ENCODE measurements around the gene SHOC2. TPM values are rescaled to one million over a fixed set of nuclear protein-coding genes. Genes with fewer than 3 reads are reported as not detected.

SHOC2 gene
- polyA plus RNA-seq, 1 of the 3 experiments (the other 2 are of a cell fraction): 6.9 TPM

DNA sequence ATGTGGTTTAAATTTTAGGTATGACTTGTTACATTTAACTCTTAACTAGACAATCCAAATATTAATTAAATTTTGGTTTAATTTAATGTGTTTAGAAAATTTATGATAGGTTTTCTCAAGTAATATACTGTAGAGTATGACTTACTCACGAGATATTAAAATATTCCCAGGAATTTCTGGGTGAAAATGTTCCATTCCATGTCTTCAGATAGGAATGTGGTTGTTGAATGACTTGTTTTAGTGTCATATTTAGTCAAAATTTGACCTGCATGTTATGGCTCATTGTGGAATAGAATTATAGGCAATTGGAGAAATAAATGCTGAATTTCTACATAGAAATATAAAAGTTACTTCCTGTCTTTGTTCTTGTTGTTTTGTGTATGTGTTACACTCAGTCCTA is 46.7 kb downstream of the SHOC2 start:
- peaks cover 94% of the 10 kb centered on the region for H3K79me2 ChIP-seq (ENCODE audit: insufficient read depth)
- 91% methylated on average over 1 of the region's 1 CpG for WGBS (ENCODE audit: low lambda C conversion rate)
- H3K36me3 ChIP-seq (replicated peaks in 1 of 2; ENCODE audit: control insufficient read depth in 1 of 2, insufficient read depth in 2 of 2, low read length in 1 of 2): peaks cover 11 to 34% of the 10 kb centered on the region in 2 experiments
- H3K9me2 ChIP-seq: no peaks in the 10 kb centered on the region
- no peak overlapping the region for H2AFZ ChIP-seq (ENCODE audit: low read depth)
- no peak overlapping the region for H3K27ac ChIP-seq (ENCODE audit: low read depth in 2 of 2, low read length in 1 of 2)
- H4K20me1 ChIP-seq (ENCODE audit: insufficient read depth): peaks cover 35% of the 10 kb centered on the region
- H3K4me3 ChIP-seq (ENCODE audit: low read depth in 2 of 2, low read length in 1 of 2): no peak overlapping the region
- no peaks in the 10 kb centered on the region for H3F3A ChIP-seq (replicated peaks; ENCODE audit: insufficient read depth)
- H3K9me3 ChIP-seq: no peaks in the 10 kb centered on the region
- POLR2A ChIA-PET: no interaction called here
- no peak overlapping the region for H3K9ac ChIP-seq
- H3K27me3 ChIP-seq (ENCODE audit: insufficient read depth): no peaks in the 10 kb centered on the region
- DNase-seq: no peak
- H3K4me2 ChIP-seq: no peak overlapping the region
- peaks cover 0 to 11% of the 10 kb centered on the region in 2 experiments; a peak in 2 of 4 replicates for H3K4me1 ChIP-seq (ENCODE audit: control insufficient read depth in 1 of 2, insufficient read depth in 2 of 2, low read depth in 1 of 2, low read length in 1 of 2)
- TF ChIP-seq TAF1 (IDR thresholded peaks at IDR 0.05; ENCODE audit: borderline replicate concordance, low read depth, low read length) (no peak), EZH2phosphoT487 (IDR thresholded peaks at IDR 0.05; ENCODE audit: borderline replicate concordance, low read depth) (no peak), RXRA (IDR thresholded peaks at IDR 0.05; ENCODE audit: borderline replicate concordance, low read depth) (no peak), GABPA (IDR thresholded peaks at IDR 0.05; ENCODE audit: low read depth) (no peak), JUND (IDR thresholded peaks at IDR 0.05) (no peak)
- TF ChIP-seq, protein P1, sequence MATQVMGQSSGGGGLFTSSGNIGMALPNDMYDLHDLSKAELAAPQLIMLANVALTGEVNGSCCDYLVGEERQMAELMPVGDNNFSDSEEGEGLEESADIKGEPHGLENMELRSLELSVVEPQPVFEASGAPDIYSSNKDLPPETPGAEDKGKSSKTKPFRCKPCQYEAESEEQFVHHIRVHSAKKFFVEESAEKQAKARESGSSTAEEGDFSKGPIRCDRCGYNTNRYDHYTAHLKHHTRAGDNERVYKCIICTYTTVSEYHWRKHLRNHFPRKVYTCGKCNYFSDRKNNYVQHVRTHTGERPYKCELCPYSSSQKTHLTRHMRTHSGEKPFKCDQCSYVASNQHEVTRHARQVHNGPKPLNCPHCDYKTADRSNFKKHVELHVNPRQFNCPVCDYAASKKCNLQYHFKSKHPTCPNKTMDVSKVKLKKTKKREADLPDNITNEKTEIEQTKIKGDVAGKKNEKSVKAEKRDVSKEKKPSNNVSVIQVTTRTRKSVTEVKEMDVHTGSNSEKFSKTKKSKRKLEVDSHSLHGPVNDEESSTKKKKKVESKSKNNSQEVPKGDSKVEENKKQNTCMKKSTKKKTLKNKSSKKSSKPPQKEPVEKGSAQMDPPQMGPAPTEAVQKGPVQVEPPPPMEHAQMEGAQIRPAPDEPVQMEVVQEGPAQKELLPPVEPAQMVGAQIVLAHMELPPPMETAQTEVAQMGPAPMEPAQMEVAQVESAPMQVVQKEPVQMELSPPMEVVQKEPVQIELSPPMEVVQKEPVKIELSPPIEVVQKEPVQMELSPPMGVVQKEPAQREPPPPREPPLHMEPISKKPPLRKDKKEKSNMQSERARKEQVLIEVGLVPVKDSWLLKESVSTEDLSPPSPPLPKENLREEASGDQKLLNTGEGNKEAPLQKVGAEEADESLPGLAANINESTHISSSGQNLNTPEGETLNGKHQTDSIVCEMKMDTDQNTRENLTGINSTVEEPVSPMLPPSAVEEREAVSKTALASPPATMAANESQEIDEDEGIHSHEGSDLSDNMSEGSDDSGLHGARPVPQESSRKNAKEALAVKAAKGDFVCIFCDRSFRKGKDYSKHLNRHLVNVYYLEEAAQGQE (IDR thresholded peaks at IDR 0.05; ENCODE audit: low read depth, low read length): no peak
- TF ChIP-seq, protein P2, sequence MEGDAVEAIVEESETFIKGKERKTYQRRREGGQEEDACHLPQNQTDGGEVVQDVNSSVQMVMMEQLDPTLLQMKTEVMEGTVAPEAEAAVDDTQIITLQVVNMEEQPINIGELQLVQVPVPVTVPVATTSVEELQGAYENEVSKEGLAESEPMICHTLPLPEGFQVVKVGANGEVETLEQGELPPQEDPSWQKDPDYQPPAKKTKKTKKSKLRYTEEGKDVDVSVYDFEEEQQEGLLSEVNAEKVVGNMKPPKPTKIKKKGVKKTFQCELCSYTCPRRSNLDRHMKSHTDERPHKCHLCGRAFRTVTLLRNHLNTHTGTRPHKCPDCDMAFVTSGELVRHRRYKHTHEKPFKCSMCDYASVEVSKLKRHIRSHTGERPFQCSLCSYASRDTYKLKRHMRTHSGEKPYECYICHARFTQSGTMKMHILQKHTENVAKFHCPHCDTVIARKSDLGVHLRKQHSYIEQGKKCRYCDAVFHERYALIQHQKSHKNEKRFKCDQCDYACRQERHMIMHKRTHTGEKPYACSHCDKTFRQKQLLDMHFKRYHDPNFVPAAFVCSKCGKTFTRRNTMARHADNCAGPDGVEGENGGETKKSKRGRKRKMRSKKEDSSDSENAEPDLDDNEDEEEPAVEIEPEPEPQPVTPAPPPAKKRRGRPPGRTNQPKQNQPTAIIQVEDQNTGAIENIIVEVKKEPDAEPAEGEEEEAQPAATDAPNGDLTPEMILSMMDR (IDR thresholded peaks at IDR 0.05): no peak
- CTCF ChIA-PET: interaction anchor here (0.6 to 1.0 kb wide), 2 partner anchors 717 to 1469 kb away, joined by 3 to 4 read pairs; no protein-coding TSS in a partner anchor

DNA sequence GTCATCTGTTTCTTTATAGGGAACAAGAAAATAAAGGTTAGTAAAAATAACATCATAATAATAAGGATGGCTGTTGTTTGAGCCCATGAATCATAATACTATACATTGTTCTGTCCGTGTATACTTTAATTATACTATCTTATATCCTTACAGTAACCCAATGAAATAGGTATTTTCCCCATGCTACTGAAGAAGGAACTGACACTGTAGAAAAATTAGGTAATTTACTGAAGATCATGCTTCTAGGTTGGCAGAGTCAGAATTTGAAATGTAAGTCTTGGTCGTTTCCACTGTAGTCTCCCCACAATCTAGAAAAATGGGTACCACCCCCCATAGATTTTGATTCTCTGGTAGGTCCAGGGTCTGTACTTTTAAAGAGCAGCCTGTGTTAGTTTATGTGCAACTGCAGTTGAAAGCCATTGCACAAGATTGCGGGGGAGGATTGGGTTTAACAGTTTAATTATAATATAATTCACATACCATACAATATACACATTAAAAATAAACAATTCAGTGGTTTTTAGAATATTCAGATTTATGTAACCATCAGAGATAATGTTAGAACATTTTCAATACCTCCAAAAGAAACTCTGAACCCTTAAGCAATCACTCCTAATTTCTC is 47.7 kb downstream of the SHOC2 start:
- H3F3A ChIP-seq (replicated peaks; ENCODE audit: insufficient read depth): no peaks in the 10 kb centered on the region
- H3K9me2 ChIP-seq: no peaks in the 10 kb centered on the region
- TF ChIP-seq ELF1 (IDR thresholded peaks at IDR 0.05): no peak
- TF ChIP-seq RCOR1 (IDR thresholded peaks at IDR 0.05; ENCODE audit: low read length): no peak
- TF ChIP-seq, protein P3, sequence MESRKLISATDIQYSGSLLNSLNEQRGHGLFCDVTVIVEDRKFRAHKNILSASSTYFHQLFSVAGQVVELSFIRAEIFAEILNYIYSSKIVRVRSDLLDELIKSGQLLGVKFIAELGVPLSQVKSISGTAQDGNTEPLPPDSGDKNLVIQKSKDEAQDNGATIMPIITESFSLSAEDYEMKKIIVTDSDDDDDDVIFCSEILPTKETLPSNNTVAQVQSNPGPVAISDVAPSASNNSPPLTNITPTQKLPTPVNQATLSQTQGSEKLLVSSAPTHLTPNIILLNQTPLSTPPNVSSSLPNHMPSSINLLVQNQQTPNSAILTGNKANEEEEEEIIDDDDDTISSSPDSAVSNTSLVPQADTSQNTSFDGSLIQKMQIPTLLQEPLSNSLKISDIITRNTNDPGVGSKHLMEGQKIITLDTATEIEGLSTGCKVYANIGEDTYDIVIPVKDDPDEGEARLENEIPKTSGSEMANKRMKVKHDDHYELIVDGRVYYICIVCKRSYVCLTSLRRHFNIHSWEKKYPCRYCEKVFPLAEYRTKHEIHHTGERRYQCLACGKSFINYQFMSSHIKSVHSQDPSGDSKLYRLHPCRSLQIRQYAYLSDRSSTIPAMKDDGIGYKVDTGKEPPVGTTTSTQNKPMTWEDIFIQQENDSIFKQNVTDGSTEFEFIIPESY (IDR thresholded peaks at IDR 0.05; ENCODE audit: borderline replicate concordance, low read depth): no peak
- TF ChIP-seq GATA2 (CRISPR knock-in tag; IDR thresholded peaks at IDR 0.05): no peak
- TF ChIP-seq, protein P4, sequence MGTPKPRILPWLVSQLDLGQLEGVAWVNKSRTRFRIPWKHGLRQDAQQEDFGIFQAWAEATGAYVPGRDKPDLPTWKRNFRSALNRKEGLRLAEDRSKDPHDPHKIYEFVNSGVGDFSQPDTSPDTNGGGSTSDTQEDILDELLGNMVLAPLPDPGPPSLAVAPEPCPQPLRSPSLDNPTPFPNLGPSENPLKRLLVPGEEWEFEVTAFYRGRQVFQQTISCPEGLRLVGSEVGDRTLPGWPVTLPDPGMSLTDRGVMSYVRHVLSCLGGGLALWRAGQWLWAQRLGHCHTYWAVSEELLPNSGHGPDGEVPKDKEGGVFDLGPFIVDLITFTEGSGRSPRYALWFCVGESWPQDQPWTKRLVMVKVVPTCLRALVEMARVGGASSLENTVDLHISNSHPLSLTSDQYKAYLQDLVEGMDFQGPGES (IDR thresholded peaks at IDR 0.05; ENCODE audit: low read depth, low read length): no peak
- TF ChIP-seq MEF2A (IDR thresholded peaks at IDR 0.05; ENCODE audit: borderline replicate concordance, low read depth): no peak
- no peak for TF ChIP-seq NFIC (IDR thresholded peaks at IDR 0.05; ENCODE audit: borderline replicate concordance)
- no peak for TF ChIP-seq SMC3 (IDR thresholded peaks at IDR 0.05; ENCODE audit: low read depth, low read length)
- no peak for TF ChIP-seq MXI1 (IDR thresholded peaks at IDR 0.05; ENCODE audit: low read depth, low read length)
- TF ChIP-seq RAD21 (IDR thresholded peaks at IDR 0.05; ENCODE audit: low read length): no peak
- no peak for TF ChIP-seq CHD2 (IDR thresholded peaks at IDR 0.05; ENCODE audit: low read length, partially characterized antibody)
- TF ChIP-seq, protein P5, sequence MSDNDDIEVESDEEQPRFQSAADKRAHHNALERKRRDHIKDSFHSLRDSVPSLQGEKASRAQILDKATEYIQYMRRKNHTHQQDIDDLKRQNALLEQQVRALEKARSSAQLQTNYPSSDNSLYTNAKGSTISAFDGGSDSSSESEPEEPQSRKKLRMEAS (IDR thresholded peaks at IDR 0.05; ENCODE audit: low read depth): no peak
- no peak overlapping the region for H3K4me2 ChIP-seq
- peaks cover 94% of the 10 kb centered on the region for H3K79me2 ChIP-seq (ENCODE audit: insufficient read depth)
- no peak overlapping the region for H3K27ac ChIP-seq (ENCODE audit: low read depth in 2 of 2, low read length in 1 of 2)
- H3K4me1 ChIP-seq (ENCODE audit: control insufficient read depth in 1 of 2, insufficient read depth in 2 of 2, low read depth in 1 of 2, low read length in 1 of 2): peaks cover 0 to 11% of the 10 kb centered on the region in 2 experiments; a peak in 1 of 4 replicates
- H2AFZ ChIP-seq (ENCODE audit: low read depth): no peak overlapping the region
- ChIA-PET CTCF (no interaction called here), POLR2A (no interaction called here)
- no peak for DNase-seq
- no peaks in the 10 kb centered on the region for H3K27me3 ChIP-seq (ENCODE audit: insufficient read depth)
- WGBS (ENCODE audit: low lambda C conversion rate): 92% methylated on average over 3 of the region's 3 CpGs
- H3K9me3 ChIP-seq: no peaks in the 10 kb centered on the region
- no peak overlapping the region for H3K4me3 ChIP-seq (ENCODE audit: low read depth in 2 of 2, low read length in 1 of 2)
- peaks cover 33% of the 10 kb centered on the region for H4K20me1 ChIP-seq (ENCODE audit: insufficient read depth)
- H3K9ac ChIP-seq: no peak overlapping the region
- peaks cover 11 to 38% of the 10 kb centered on the region in 2 experiments for H3K36me3 ChIP-seq (replicated peaks in 1 of 2; ENCODE audit: control insufficient read depth in 1 of 2, insufficient read depth in 2 of 2, low read length in 1 of 2)

Data from SK-N-SH (cell line).